MM.1S (cell line): ENCODE data around the gene RHOC.
A peak's percentile ranks its signal among the peaks of the same experiment; 100 is the strongest.

ENCODE experiments used
- DNase-seq: peaks from one replicate; pipeline ENCODE4 v3.0.0-alpha.2; 2015
- H2AFZ ChIP-seq: fragments of 300-600 bp; sonication (generic); 2 replicates; pipeline ENCODE4 v1.6.0; 2016; ENCODE audit warnings: antibody characterized with exemption, low read length
- H3F3A ChIP-seq: fragments of 300-600 bp; sonication (generic); 2 replicates; pipeline ENCODE4 v1.6.1; 2016; ENCODE audit warnings: mild to moderate bottlenecking, antibody characterized with exemption, low read length, moderate library complexity, mixed read lengths; ENCODE audit not compliant: insufficient read depth
- H3K27ac ChIP-seq: fragments of 300-600 bp; sonication (generic); 2 replicates; pipeline ENCODE4 v1.5.1; 2016; ENCODE audit warnings: mild to moderate bottlenecking, low read length
- H3K27me3 ChIP-seq: fragments of 300-600 bp; sonication (generic); replicated peaks from 2 replicates; pipeline ENCODE4 v1.6.0; 2016; ENCODE audit warnings: low read length; ENCODE audit not compliant: insufficient read depth
- H3K36me3 ChIP-seq: fragments of 300-600 bp; sonication (generic); replicated peaks from 2 replicates; pipeline ENCODE4 v1.6.1; 2016; ENCODE audit warnings: mild to moderate bottlenecking, low read length, mixed read lengths; ENCODE audit not compliant: insufficient read depth
- H3K4me1 ChIP-seq: fragments of 300-600 bp; sonication (generic); 2 replicates; pipeline ENCODE4 v1.6.1; 2016; ENCODE audit warnings: low read length, mixed read lengths
- H3K4me2 ChIP-seq: fragments of 300-600 bp; sonication (generic); 2 replicates; pipeline ENCODE4 v1.6.0; 2016; ENCODE audit warnings: low read depth, low read length
- H3K4me3 ChIP-seq: fragments of 300-600 bp; sonication (generic); 2 replicates; pipeline ENCODE4 v1.5.1; 2016; ENCODE audit warnings: low read length, mixed read lengths
- H3K79me2 ChIP-seq: fragments of 300-600 bp; sonication (generic); 2 replicates; pipeline ENCODE4 v1.6.1; 2016; ENCODE audit warnings: mixed run types, low read length, mixed read lengths
- H3K9ac ChIP-seq: fragments of 300-600 bp; sonication (generic); 2 replicates; pipeline ENCODE4 v1.6.1; 2016; ENCODE audit warnings: low read length, mixed read lengths
- H3K9me2 ChIP-seq: fragments of 300-600 bp; sonication (generic); replicated peaks from 2 replicates; pipeline ENCODE4 v1.6.1; 2016; ENCODE audit warnings: mild to moderate bottlenecking, low read length, mixed read lengths; ENCODE audit not compliant: insufficient read depth
- H3K9me3 ChIP-seq: fragments of 300-600 bp; sonication (generic); replicated peaks from 2 replicates; pipeline ENCODE4 v1.6.1; 2016; ENCODE audit warnings: mild to moderate bottlenecking, low read length, mixed read lengths; ENCODE audit not compliant: insufficient read depth
- H4K20me1 ChIP-seq: fragments of 300-600 bp; sonication (generic); 2 replicates; pipeline ENCODE4 v1.6.1; 2016; ENCODE audit warnings: mild to moderate bottlenecking, low read length, moderate library complexity, mixed read lengths; ENCODE audit not compliant: insufficient read depth
- CTCF ChIP-seq: fragments of 300-600 bp; sonication (generic); IDR thresholded peaks from 2 replicates; pipeline ENCODE4 v1.5.1; 2016; ENCODE audit warnings: antibody characterized with exemption, low read length, mixed read lengths
- EZH2 ChIP-seq: fragments of 300-600 bp; sonication (generic); optimal IDR thresholded peaks from 2 replicates; pipeline ENCODE3; 2017; ENCODE audit warnings: low read depth, mild to moderate bottlenecking, antibody characterized with exemption, low read length, mixed read lengths
- EZH2phosphoT487 ChIP-seq: fragments of 300-600 bp; sonication (generic); IDR thresholded peaks from 2 replicates; pipeline ENCODE4 v1.6.1; 2018; ENCODE audit warnings: antibody characterized with exemption, low read length

The RHOC gene

GRCh38 chr1:112676543-112676942 is 30.4 kb downstream of the RHOC start:
- H3K4me2 ChIP-seq = no peak overlapping the region
- TF ChIP-seq EZH2 (no peak), CTCF (no peak), EZH2phosphoT487 (no peak)
- no peak overlapping the region for H3K27ac ChIP-seq
- H2AFZ ChIP-seq = no peak overlapping the region
- no peaks in the 10 kb centered on the region for H3K27me3 ChIP-seq
- H3F3A ChIP-seq = peaks cover 13% of the 10 kb centered on the region; the same call in 1 of the 2 replicates
- H3K4me3 ChIP-seq = no peak overlapping the region
- H3K9ac ChIP-seq = no peak overlapping the region
- no peaks in the 10 kb centered on the region for H3K79me2 ChIP-seq
- H3K36me3 ChIP-seq = no peaks in the 10 kb centered on the region
- H3K4me1 ChIP-seq = no peaks in the 10 kb centered on the region
- no peaks in the 10 kb centered on the region for H3K9me3 ChIP-seq
- no peaks in the 10 kb centered on the region for H3K9me2 ChIP-seq
- no peak for DNase-seq
- no peaks in the 10 kb centered on the region for H4K20me1 ChIP-seq

GRCh38 chr1:112675728-112676381 is 31.1 kb downstream of the RHOC start:
- Histone ChIP-seq H3K4me3 (peak overlapping the region; percentile 71; the same call in 1 of the 2 replicates), H3K36me3 (no peaks in the 10 kb centered on the region; the same call in 1 of the 2 replicates), H3K9me2 (no peaks in the 10 kb centered on the region), H3K27ac (no peak overlapping the region), H3K4me2 (peak overlapping the region; percentile 60; the same call in 1 of the 2 replicates), H3K9me3 (no peaks in the 10 kb centered on the region), H3K79me2 (no peaks in the 10 kb centered on the region), H3K4me1 (no peaks in the 10 kb centered on the region), H3K9ac (no peak overlapping the region), H4K20me1 (no peaks in the 10 kb centered on the region), H3K27me3 (no peaks in the 10 kb centered on the region), H3F3A (peaks cover 13% of the 10 kb centered on the region; the same call in 1 of the 2 replicates), H2AFZ (peak overlapping the region; percentile 35; the same call in 1 of the 2 replicates)
- no peak for DNase-seq
- TF ChIP-seq EZH2phosphoT487 (no peak), CTCF (no peak), EZH2 (no peak)

GRCh38 chr1:112674986-112675727 is 31.8 kb downstream of the RHOC start:
- no peaks in the 10 kb centered on the region; the same call in 1 of the 2 replicates for H3K36me3 ChIP-seq
- H3K4me2 ChIP-seq = peak overlapping the region; percentile 86; the same call in 1 of the 2 replicates
- H3K9ac ChIP-seq = peak overlapping the region; percentile 50; the same call in 1 of the 2 replicates
- no peaks in the 10 kb centered on the region for H3K79me2 ChIP-seq
- no peaks in the 10 kb centered on the region for H3K27me3 ChIP-seq
- no peak for DNase-seq
- H3K9me2 ChIP-seq = no peaks in the 10 kb centered on the region
- TF ChIP-seq EZH2phosphoT487 (no peak), EZH2 (no peak), CTCF (no peak)
- no peaks in the 10 kb centered on the region for H4K20me1 ChIP-seq
- no peak overlapping the region for H3K27ac ChIP-seq
- H3K4me1 ChIP-seq = no peaks in the 10 kb centered on the region
- H2AFZ ChIP-seq = peak overlapping the region; percentile 38
- H3K4me3 ChIP-seq = peak overlapping the region; percentile 71
- H3K9me3 ChIP-seq = no peaks in the 10 kb centered on the region
- H3F3A ChIP-seq = peaks cover 13% of the 10 kb centered on the region; the same call in 1 of the 2 replicates
